GM12891 (cell line): Measurements from ENCODE around the gene DNER.
"Not testable (repeated sequence)": the region's sequence is repeated elsewhere in the genome, so short reads cannot be mapped to it uniquely, and the experiment has no call there.

Experiments used
- DNase-seq: peaks from one replicate; pipeline ENCODE4 v3.0.0; 2011; ENCODE audit warnings: low spot score; ENCODE audit not compliant: insufficient read length
- FAIRE-seq: peaks from 2 replicates; lab custom pipeline; 2011; peaks lifted over from hg19 to GRCh38; lab: Jason Lieb, UNC
- PAX5 ChIP-seq: IDR thresholded peaks from 2 replicates; pipeline ENCODE4 v1.6.1; 2011; ENCODE audit warnings: low read length, moderate library complexity, mild to moderate bottlenecking; ENCODE audit not compliant: insufficient read depth, severe bottlenecking
- POLR2A ChIP-seq: IDR thresholded peaks from 2 replicates; pipeline ENCODE4 v1.6.1; 2011; ENCODE audit warnings: low read depth, low read length, control low read depth
- POLR2AphosphoS5 ChIP-seq: IDR thresholded peaks from 2 replicates; pipeline ENCODE4 v1.6.1; 2011; ENCODE audit warnings: low read depth, low read length, control low read depth
- POU2F2 ChIP-seq: IDR thresholded peaks from 2 replicates; pipeline ENCODE4 v1.6.1; 2011; ENCODE audit warnings: low read depth, mild to moderate bottlenecking, control low read depth, low read length, moderate library complexity
- SPI1 ChIP-seq: IDR thresholded peaks from 2 replicates; pipeline ENCODE4 v1.6.1; 2011; ENCODE audit warnings: low read depth, low read length, control low read depth
- TAF1 ChIP-seq: IDR thresholded peaks from 2 replicates; pipeline ENCODE4 v1.6.1; 2011; ENCODE audit warnings: low read depth, low read length, control low read depth

The DNER gene

DNA sequence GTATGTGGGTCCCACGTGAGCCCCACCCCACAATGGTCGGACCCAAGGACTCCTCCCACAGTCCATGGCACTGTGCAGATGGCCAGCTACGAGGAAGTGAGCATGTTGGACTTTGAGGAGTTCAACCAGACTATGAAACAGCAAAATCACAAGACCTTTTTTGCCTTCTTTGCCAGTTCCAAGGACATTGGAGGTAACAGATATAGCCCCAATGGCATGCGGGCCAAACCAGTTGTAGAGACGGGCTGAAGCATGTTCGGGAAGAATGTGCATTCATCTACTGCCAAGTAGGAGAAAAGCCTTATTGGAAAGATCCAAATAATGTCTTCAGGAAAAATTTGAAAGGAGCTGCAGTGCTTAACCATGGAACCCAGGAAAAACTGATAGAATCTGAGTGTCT, 12.6 kb downstream of the DNER start:
- DNase-seq (no peak), FAIRE-seq (no peak)
- no peak for TF ChIP-seq POU2F2
- TF ChIP-seq POLR2AphosphoS5: no peak
- TF ChIP-seq SPI1: no peak
- TF ChIP-seq PAX5: no peak
- TF ChIP-seq TAF1: no peak
- TF ChIP-seq POLR2A: no peak

DNA sequence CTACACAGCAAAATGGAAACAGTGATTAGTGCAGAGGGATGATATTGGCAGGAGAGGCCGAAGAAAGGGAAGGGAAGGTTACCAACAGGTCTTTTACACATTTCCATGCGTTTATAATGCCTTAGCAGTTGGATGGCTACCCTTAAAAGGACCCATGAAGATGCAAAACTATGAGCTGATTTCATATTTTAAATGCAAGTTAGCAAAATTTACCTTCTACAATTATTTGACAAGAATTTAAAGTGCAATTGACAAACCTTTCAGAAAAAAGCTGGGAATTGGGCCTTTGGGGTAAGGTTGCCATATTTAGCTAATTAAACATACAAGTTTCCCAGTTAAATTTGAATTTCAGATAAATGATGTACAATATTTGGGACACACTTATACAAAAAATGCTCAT, 13.3 kb downstream of the DNER start:
- TF ChIP-seq PAX5: no peak
- TF ChIP-seq TAF1: no peak
- no peak for TF ChIP-seq POU2F2
- no peak for TF ChIP-seq POLR2A
- no peak for TF ChIP-seq SPI1
- no peak for TF ChIP-seq POLR2AphosphoS5
- FAIRE-seq (no peak), DNase-seq (no peak)

DNA sequence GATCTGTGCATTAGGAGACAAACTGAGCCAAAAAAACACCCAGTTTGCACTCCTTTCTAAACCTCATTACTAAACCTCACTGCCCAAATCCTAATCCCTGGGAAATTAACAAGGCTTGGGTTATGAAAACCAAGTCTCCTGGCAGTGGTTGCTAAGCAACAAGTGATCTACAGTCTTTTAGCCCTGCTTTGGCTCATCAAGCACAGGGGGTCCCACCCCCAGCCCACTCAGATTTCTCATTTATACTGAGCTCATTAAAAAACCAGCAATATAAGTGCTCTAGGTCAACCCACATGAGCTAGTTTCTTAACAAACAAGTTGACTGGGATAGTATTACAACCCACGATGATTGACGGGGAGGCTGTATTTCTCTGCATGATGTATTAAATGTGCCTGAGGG, 18.4 kb downstream of the DNER start:
- no peak for FAIRE-seq
- TF ChIP-seq POU2F2 (no peak), SPI1 (no peak), POLR2AphosphoS5 (no peak)
- no peak for DNase-seq

DNA sequence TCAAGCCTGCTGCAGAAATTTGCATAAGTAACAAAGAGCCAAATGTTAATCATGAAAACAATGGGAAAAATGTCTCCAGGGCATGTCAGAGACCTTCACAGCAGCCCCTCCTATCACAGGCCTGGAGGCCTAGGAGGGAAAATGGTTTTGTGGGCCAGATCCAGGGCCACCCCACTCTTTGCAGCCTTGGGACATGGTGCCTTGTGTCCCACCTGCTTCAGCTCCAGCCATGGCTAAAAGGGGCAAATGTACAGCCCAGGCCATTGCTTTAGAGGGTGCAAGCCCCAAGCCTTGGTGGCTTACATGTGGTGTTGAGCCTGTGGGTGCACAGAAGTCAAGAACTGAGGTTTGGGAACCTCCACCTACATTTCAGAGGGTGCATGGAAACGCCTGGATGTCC, 20.5 kb downstream of the DNER start:
- FAIRE-seq, DNase-seq: not testable (repeated sequence)

DNA sequence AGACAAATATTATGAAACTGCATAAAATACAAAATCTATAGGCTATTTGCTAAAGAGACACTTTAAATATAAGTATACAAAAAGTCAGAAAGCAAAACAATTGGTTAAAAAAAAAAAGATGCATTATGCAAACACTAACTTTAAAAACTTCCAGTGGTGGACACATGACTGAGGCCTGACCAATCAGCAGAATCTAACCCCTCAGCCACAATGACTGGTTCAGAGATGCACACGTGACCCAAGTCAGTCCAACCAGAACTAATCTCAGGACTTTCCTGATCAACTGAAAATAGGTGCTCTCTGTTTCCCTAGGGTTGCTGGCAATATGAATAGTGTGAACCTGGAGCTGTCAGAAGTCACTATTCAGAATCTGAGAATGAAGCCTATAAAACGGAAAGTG, 22.7 kb downstream of the DNER start:
- DNase-seq: no peak
- TF ChIP-seq TAF1: no peak
- no peak for TF ChIP-seq PAX5
- no peak for TF ChIP-seq POLR2A
- TF ChIP-seq POU2F2: no peak
- TF ChIP-seq SPI1: no peak
- no peak for TF ChIP-seq POLR2AphosphoS5
- no peak for FAIRE-seq

DNA sequence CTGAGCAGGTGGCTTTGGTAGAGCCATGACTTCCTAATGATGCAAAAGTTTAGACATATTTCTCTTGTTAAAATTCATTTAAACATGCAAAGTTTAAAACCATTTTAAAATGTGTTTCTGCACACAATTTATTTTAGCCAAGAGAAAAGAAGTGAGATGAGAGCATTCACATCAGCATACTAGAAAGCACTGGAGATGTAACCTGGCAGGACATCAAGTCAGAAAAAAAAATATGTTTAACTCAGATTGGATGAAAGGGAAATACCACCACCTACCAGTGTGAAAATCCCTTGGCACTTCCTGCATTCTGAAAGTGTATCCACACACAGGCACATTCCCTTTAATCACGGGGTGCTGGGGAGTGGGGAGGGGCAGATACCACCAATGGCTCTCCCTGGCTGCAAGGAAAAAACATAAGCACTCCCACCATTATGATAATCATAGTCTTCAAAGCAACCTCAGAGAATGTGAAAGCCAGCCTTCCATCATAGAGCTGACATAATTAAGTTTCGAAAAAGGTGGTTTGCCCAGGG, 25.0 kb downstream of the DNER start:
- DNase-seq: no peak
- TF ChIP-seq POLR2A (no peak), POLR2AphosphoS5 (no peak), POU2F2 (no peak), PAX5 (no peak), TAF1 (no peak), SPI1 (no peak)
- no peak for FAIRE-seq

DNA sequence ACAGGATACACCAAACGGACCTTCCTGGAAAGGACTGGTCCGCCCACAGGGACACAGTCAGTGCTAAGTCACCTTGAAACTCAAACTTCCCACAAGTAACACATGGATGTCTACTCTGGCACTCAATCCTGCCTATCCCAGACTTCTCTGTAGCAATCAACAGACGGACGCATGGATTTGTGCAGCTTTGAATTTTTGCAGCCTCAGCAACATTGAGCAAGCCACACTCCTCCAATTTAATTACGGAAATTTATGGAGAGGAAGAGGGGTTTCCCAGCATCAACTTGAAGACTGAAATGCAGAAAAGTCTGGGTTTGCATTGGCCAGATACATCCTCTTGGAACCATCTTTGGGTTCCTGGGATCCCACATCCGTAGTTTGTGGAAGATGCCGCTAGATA, 26.2 kb downstream of the DNER start:
- FAIRE-seq (no peak), DNase-seq (no peak)
- TF ChIP-seq PAX5 (no peak), POLR2AphosphoS5 (no peak), SPI1 (no peak), POU2F2 (no peak), POLR2A (no peak), TAF1 (no peak)

DNA sequence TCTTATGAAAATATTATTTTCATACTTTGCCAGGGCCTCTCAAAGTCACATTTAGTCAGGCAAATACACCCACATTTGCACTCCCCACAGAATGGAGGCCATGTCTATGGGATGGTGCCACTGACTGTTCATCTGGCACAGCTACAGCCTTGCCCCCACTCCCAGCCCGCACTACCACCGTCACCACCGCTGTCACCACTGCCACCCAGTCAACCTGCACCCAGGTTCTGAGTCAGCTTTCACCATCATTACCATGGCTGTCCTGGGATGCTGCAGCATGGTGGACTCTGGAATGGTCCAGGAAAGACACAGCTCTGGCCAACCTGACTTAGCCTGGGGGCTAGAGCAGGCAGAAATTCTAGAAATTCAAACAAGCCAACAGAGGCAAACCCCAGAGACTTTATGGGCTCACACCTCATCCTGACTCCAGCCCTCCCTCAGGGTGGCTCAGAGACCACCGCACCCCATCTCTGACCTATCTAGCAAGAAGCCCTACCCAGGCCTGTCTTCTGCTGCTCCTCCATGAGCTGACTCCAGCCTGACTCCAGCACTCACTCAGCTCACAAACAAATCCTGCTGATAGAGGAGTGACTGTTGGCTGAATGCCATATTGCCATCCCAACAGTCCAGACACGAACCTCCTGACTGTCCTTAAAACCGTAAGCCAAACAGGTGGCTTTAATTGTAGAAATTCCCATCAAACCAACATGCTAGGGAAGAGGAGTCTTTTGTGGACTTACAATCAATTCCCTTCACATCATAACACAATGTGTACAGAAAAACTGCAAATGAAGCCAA, 28.0 kb downstream of the DNER start:
- no peak for FAIRE-seq
- no peak for TF ChIP-seq POU2F2
- no peak for DNase-seq

DNA sequence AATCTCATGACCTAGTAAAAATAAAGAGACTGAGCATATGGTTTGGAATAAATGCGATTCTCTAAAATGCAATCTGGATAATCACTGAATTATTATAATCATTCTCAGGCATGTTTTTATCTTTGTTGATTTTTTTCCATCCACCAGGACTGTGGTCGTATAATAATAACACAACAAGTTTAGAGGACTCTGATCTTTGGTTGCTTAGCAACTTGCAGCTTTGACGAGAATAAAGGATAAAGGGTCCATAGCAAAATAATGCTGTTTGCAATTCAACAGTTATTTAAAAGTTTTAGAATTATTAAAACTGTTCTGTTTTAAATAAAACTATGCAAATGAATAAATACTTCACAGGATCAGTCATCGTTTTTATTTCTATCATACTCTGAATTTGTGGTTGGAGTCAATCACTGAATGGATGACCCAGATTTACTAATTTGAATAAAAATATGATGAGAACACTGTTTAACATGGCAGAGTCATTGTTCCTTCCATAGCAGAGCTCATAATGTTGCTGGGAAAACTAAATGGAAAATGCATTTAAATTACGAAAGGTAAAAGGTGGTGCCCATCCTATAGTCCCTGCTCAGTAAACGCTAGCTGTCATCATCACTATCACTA, 29.3 kb downstream of the DNER start:
- TF ChIP-seq POLR2AphosphoS5 (no peak), PAX5 (no peak), POU2F2 (no peak), SPI1 (no peak), POLR2A (no peak), TAF1 (no peak)
- DNase-seq (no peak), FAIRE-seq (no peak)

DNA sequence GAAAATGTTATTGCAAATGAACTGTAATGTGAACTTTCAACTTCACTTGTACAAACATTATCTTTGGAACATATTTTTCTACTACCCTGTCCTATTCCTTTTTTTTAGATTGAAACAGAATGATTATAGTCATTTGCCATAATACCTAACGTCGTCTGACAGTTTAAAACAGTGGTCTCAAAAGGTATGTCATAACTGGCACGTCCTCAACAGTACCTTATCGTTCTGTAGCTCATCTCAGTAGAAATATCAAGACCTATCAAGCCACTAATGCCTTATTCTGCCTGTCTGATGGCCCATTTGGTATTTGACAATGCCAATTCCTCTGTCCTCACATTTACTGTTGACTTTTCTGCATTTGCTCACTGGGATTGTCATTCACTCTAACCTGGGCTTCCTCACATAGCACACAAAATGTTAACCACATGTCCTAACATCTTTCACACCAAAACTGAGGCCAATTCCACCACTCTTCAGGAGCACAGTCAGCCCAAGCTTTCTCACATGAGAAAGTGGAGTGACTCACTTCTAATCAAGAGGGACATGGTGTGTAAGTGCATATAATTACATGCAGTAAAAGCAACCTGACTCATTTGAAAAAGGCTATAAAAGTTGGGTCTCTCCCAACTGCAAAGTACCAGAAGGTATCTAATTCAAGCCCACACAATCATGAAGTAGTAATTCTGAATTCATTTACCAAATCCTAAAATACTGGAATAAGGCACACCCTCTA, 34.8 kb downstream of the DNER start:
- FAIRE-seq: no peak
- TF ChIP-seq POLR2AphosphoS5: no peak
- TF ChIP-seq POLR2A: no peak
- no peak for TF ChIP-seq TAF1
- TF ChIP-seq PAX5: no peak
- TF ChIP-seq SPI1: no peak
- no peak for TF ChIP-seq POU2F2

DNA sequence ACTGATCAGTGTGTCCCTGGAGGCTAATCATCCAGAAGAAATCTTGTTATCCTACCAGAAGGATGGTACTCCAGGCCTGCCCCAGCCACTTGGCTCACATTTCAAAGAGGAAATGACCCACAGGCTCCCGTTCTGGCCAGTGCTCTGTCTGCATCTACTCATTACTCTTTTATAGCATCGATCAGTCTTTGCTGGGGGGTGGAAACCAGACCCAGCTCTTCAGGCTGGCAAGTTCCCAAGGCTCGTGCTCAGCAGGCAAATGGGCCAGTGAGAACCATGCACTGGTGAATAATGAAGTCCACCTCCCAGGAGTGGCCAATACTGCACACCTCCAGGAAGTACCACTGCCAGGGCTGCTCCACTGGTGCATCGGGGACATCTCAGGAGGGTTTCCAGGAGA, 38.8 kb downstream of the DNER start:
- TF ChIP-seq POU2F2: no peak
- no peak for TF ChIP-seq TAF1
- no peak for TF ChIP-seq SPI1
- no peak for DNase-seq
- no peak for FAIRE-seq

More for the DNA sequence above, 34.8 kb downstream of the DNER start:
- DNase-seq: no peak
